Karpas-422 (cell line): ENCODE measurements around the gene TMEM100. TPM values are rescaled to one million over a fixed set of nuclear protein-coding genes. Genes with fewer than 3 reads are reported as not detected.

Source experiments
- DNase-seq: peaks from one replicate; pipeline ENCODE4 v3.0.0-alpha.2; 2015
- H2AFZ ChIP-seq: fragments of 200-600 bp; sonication (generic); 2 replicates; pipeline ENCODE4 v1.6.1; 2014; ENCODE audit warnings: antibody characterized with exemption, low read length, mixed read lengths
- H3K27ac ChIP-seq: fragments of 200-600 bp; sonication (generic); 2 replicates; pipeline ENCODE4 v1.5.1; 2014; ENCODE audit warnings: mild to moderate bottlenecking, low read length, moderate library complexity
- H3K27me3 ChIP-seq: fragments of 200-600 bp; sonication (generic); 2 replicates; pipeline ENCODE4 v1.6.1; 2014; ENCODE audit warnings: low read length, mixed read lengths
- H3K36me3 ChIP-seq: fragments of 200-600 bp; sonication (generic); 2 replicates; pipeline ENCODE4 v1.6.1; 2014; ENCODE audit warnings: low read length, mixed read lengths; ENCODE audit not compliant: insufficient read depth
- H3K4me1 ChIP-seq: fragments of 200-600 bp; sonication (generic); 2 replicates; pipeline ENCODE4 v1.6.1; 2014; ENCODE audit warnings: mild to moderate bottlenecking, low read length, mixed read lengths
- H3K4me2 ChIP-seq: fragments of 200-600 bp; sonication (generic); 2 replicates; pipeline ENCODE4 v1.6.1; 2014; ENCODE audit warnings: low read length, low read depth, mild to moderate bottlenecking; ENCODE audit not compliant: poor library complexity, severe bottlenecking
- H3K4me3 ChIP-seq: fragments of 200-600 bp; sonication (generic); 2 replicates; pipeline ENCODE4 v1.5.1; 2014; ENCODE audit warnings: mild to moderate bottlenecking, antibody characterized with exemption, low read length, mixed read lengths
- H3K79me2 ChIP-seq: fragments of 200-600 bp; sonication (generic); 2 replicates; pipeline ENCODE4 v1.6.1; 2014; ENCODE audit warnings: mild to moderate bottlenecking, low read length, mixed read lengths
- H3K9ac ChIP-seq: fragments of 200-600 bp; sonication (generic); 2 replicates; pipeline ENCODE4 v1.6.0; 2014; ENCODE audit warnings: low read length
- H3K9me2 ChIP-seq: fragments of 200-600 bp; sonication (generic), shearing (Covaris generic); replicated peaks from 2 replicates; pipeline ENCODE4 v1.6.0; 2014; ENCODE audit warnings: mild to moderate bottlenecking, low read length, moderate library complexity; ENCODE audit not compliant: insufficient read depth
- H3K9me3 ChIP-seq: fragments of 300-700, 200-600 bp; sonication (generic); 2 replicates; pipeline ENCODE4 v1.6.1; 2014; ENCODE audit warnings: low read length, mixed read lengths
- H4K20me1 ChIP-seq: fragments of 200-600 bp; sonication (generic); 2 replicates; pipeline ENCODE4 v1.6.1; 2014; ENCODE audit warnings: mild to moderate bottlenecking, antibody characterized with exemption, low read length, low read depth; ENCODE audit not compliant: insufficient read depth
- total RNA-seq: library from RNA; depleted of rRNA; stranded (reverse); fragments of >200 nt; shearing (Covaris generic); gene quantifications from 2 replicates; pipeline ENCODE4 v1.2.3, GENCODE V29; 2014; ENCODE audit warnings: low replicate concordance

TMEM100 gene
- total RNA-seq, 1 experiment from 2014 or later, result 1.1 TPM

GRCh38 chr17:55708175-55708974, 14.3 kb downstream of the TMEM100 start:
- Histone ChIP-seq H3K79me2 (no peaks in the 10 kb centered on the region), H3K36me3 (no peaks in the 10 kb centered on the region)
- DNase-seq, result no peak

GRCh38 chr17:55706808-55707773, 15.6 kb downstream of the TMEM100 start:
- H4K20me1 ChIP-seq, result no peaks in the 10 kb centered on the region
- H3K9me3 ChIP-seq, result no peaks in the 10 kb centered on the region
- H3K9me2 ChIP-seq, result no peaks in the 10 kb centered on the region
- no peaks in the 10 kb centered on the region for H3K27me3 ChIP-seq
- no peak for DNase-seq
- no peaks in the 10 kb centered on the region for H3K79me2 ChIP-seq
- H3K4me1 ChIP-seq, result peaks cover 28% of the 10 kb centered on the region
- no peak overlapping the region for H3K27ac ChIP-seq
- no peak overlapping the region for H2AFZ ChIP-seq
- no peak overlapping the region for H3K9ac ChIP-seq
- H3K4me2 ChIP-seq, result no peak overlapping the region
- no peak overlapping the region for H3K4me3 ChIP-seq
- H3K36me3 ChIP-seq, result no peaks in the 10 kb centered on the region

More at GRCh38 chr17:55708175-55708974, 14.3 kb downstream of the TMEM100 start:
- Histone ChIP-seq H3K4me3 (0 out of 2 replicates have a peak overlapping the region, but pooled peaks have one; percentile 11), H4K20me1 (no peaks in the 10 kb centered on the region), H3K27me3 (no peaks in the 10 kb centered on the region), H3K4me2 (peak overlapping the region; percentile 32), H3K9me3 (no peaks in the 10 kb centered on the region), H2AFZ (no peak overlapping the region), H3K9me2 (no peaks in the 10 kb centered on the region), H3K9ac (no peak overlapping the region), H3K27ac (no peak overlapping the region), H3K4me1 (peaks cover 28% of the 10 kb centered on the region)

GRCh38 chr17:55705847-55706246, 16.8 kb downstream of the TMEM100 start:
- Histone ChIP-seq H3K27ac (no peak overlapping the region), H3K4me2 (no peak overlapping the region)
- DNase-seq, result no peak

GRCh38 chr17:55704401-55704800, 18.3 kb downstream of the TMEM100 start:
- no peak overlapping the region for H3K4me3 ChIP-seq
- no peaks in the 10 kb centered on the region for H3K9me2 ChIP-seq
- H4K20me1 ChIP-seq, result no peaks in the 10 kb centered on the region

More at GRCh38 chr17:55705847-55706246, 16.8 kb downstream of the TMEM100 start:
- no peak overlapping the region for H3K4me3 ChIP-seq
- peaks cover 3% of the 10 kb centered on the region for H3K9me3 ChIP-seq
- H4K20me1 ChIP-seq, result no peaks in the 10 kb centered on the region
- H2AFZ ChIP-seq, result no peak overlapping the region
- H3K4me1 ChIP-seq, result peaks cover 28% of the 10 kb centered on the region
- no peak overlapping the region for H3K9ac ChIP-seq
- H3K27me3 ChIP-seq, result peaks cover 2% of the 10 kb centered on the region; the same call in 1 of the 2 replicates
- H3K36me3 ChIP-seq, result no peaks in the 10 kb centered on the region
- H3K79me2 ChIP-seq, result no peaks in the 10 kb centered on the region
- H3K9me2 ChIP-seq, result no peaks in the 10 kb centered on the region

GRCh38 chr17:55702150-55702549, 20.5 kb downstream of the TMEM100 start:
- Histone ChIP-seq H3K36me3 (no peaks in the 10 kb centered on the region), H3K27me3 (peaks cover 2% of the 10 kb centered on the region; the same call in 1 of the 2 replicates), H3K4me3 (no peak overlapping the region), H3K9me3 (peaks cover 3% of the 10 kb centered on the region), H3K4me2 (no peak overlapping the region), H2AFZ (no peak overlapping the region), H3K4me1 (peaks cover 11% of the 10 kb centered on the region), H4K20me1 (no peaks in the 10 kb centered on the region), H3K9ac (no peak overlapping the region), H3K9me2 (no peaks in the 10 kb centered on the region), H3K79me2 (no peaks in the 10 kb centered on the region), H3K27ac (no peak overlapping the region)
- DNase-seq, result no peak

More at GRCh38 chr17:55704401-55704800, 18.3 kb downstream of the TMEM100 start:
- no peaks in the 10 kb centered on the region for H3K79me2 ChIP-seq
- H3K36me3 ChIP-seq, result no peaks in the 10 kb centered on the region
- no peak overlapping the region for H2AFZ ChIP-seq
- no peak overlapping the region for H3K27ac ChIP-seq
- H3K9ac ChIP-seq, result no peak overlapping the region
- no peak for DNase-seq
- H3K4me1 ChIP-seq, result peaks cover 28% of the 10 kb centered on the region
- peaks cover 3% of the 10 kb centered on the region for H3K9me3 ChIP-seq
- peaks cover 2% of the 10 kb centered on the region; the same call in 1 of the 2 replicates for H3K27me3 ChIP-seq
- no peak overlapping the region for H3K4me2 ChIP-seq

GRCh38 chr17:55699181-55699860, 23.3 kb downstream of the TMEM100 start:
- no peak overlapping the region for H2AFZ ChIP-seq
- no peak overlapping the region for H3K4me2 ChIP-seq
- no peak overlapping the region for H3K4me3 ChIP-seq
- H3K4me1 ChIP-seq, result peaks cover 2% of the 10 kb centered on the region
- H3K27me3 ChIP-seq, result peaks cover 2% of the 10 kb centered on the region; the same call in 1 of the 2 replicates
- no peak overlapping the region for H3K27ac ChIP-seq
- H3K79me2 ChIP-seq, result no peaks in the 10 kb centered on the region
- H3K9me2 ChIP-seq, result no peaks in the 10 kb centered on the region
- no peak for DNase-seq
- peaks cover 3% of the 10 kb centered on the region for H3K9me3 ChIP-seq
- no peaks in the 10 kb centered on the region for H3K36me3 ChIP-seq
- H3K9ac ChIP-seq, result no peak overlapping the region
- no peaks in the 10 kb centered on the region for H4K20me1 ChIP-seq

- Histone ChIP-seq H3K9me3 (no peaks in the 10 kb centered on the region), H3K27me3 (no peaks in the 10 kb centered on the region), H3K4me2 (no peak overlapping the region), H3K27ac (no peak overlapping the region), H3K4me3 (no peak overlapping the region), H3K9me2 (no peaks in the 10 kb centered on the region), H3K36me3 (no peaks in the 10 kb centered on the region), H3K79me2 (no peaks in the 10 kb centered on the region), H3K4me1 (peaks cover 7% of the 10 kb centered on the region), H3K9ac (no peak overlapping the region), H4K20me1 (no peaks in the 10 kb centered on the region), H2AFZ (no peak overlapping the region)
- no peak for DNase-seq
Observed at GRCh38 chr17:55694286-55694910, 28.3 kb downstream of the TMEM100 start.
